GM19023 (cell line): ENCODE data around the gene NIPBL.
"Not testable (repeated sequence)": the region's sequence is repeated elsewhere in the genome, so short reads cannot be mapped to it uniquely, and the experiment has no call there.

Experiments used
- ATAC-seq: cut with Tn5 transposase; IDR thresholded peaks from one replicate; pipeline ENCODE4 v1.9.1; 2021; ENCODE audit warnings: mild to moderate bottlenecking, moderate library complexity; ENCODE audit not compliant: unreplicated experiment

Gene NIPBL

DNA sequence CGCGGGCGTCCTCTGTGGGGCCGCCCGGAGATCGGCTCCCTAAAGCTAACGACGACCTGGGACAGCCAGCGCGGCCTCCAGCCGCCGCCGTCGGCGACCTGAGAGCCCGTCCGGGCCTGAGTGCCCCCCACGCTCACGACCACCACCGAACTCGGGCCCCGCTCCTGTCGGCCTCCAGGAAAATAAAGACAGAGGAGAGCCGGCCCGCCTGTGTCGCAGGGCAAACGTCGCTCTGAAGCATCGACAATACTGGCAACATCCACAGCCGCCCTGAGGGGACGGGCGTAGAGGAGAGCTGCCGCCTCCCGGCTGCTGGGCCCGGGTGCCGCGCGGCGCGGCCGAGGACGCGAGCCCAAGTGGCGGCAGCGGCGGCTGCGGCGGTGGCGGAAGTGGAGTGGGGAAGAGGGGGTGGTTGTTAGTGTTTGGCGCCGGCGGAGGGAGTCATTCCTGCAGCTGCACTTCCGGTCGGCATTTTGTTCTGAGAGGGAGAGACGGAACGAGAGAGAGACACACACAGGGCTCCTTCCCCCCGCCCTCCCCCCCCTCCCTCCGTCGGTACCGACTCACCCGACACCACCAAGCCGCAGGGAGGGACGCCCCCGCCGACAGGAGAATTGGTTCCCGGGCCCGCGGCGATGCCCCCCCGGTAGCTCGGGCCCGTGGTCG, at the start of gene NIPBL:
Gene NIPBL, plus strand, starts transcription at position 471 of the 666 bp plus-strand sequence. CDS start 76,928 bp downstream, outside the sequence.
- peak; percentile 70 for ATAC-seq

DNA sequence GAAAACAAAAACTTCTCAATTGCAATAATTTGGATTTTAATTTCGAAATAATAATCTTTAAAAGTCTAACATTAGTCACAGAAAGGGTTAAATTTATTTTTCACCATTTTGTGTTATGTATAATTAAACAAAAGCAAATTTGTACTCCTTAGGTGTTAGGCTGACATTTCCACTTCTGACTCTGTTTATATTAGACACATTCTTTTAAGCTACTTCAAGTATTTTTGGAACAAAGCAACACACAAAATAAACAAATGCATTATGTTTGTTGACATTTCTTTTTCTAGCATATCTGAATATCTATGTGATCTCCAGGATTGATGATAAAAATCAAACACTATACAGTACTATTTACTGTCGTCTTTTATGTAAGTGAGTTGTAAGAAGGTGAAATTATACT, 44.3 kb upstream of the NIPBL start:
- ATAC-seq: no peak

DNA sequence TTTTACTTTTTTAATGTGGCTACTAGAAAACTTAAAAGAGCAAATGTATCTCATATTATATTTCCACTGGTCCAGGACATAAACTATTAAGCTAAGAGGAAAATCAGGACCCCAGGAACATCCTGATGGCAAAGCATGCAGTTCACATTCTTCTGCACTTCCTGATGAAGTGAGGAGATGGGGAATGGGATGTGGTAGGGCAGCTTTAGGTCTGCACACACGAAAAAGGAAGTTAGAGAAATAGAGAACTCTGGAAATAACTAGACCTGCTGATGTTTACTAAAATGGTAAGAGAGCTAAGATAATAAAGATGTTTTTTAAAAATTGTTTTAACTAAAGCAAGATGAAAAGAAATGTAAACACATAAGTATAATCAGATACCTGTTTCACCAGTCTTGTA, 39.7 kb upstream of the NIPBL start:
- ATAC-seq: no peak

DNA sequence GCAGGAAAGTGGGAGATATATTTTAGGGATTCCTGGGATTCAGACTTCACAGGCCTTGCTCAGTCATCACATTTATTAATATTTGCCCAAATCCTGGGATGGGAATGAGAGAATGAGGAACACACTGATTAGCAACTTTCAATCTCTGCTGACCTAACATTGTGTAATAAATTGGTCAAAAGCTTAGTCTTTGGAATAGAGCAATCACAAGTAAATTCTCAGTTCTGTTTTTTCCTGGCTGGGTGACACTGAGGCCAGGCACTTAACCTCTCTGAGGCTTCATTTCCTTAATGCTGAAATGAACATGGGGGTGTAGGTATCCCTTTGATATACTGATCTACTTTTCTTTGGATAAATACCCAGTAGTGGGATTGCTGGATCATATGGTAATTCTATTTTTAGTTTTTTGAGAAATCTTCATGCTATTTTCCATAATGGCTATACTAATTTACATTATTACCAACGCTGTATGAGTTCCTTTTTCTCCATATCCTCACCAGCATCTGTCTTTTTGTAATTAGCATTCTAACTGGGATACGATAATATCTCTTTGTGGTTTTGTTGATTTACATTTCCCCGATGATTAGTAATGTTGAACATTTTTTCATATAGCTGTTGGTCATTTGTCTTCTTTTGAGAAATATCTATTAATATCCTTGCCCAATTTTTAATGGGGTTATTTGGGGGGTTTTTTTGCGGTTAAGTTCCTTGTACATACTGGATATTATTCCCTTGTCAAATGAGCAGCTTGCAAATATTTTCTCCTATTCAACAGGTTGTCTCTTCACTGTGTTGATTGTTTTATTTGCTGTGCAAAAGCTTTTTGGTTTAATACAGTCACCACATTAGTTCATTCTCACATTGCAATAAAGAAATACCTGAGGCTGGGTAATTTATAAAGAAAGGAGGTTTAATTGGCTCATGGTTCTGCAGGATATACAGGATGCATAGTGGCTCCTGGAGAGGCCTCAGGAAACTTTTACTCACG, 36.8 kb upstream of the NIPBL start:
- ATAC-seq: no peak

DNA sequence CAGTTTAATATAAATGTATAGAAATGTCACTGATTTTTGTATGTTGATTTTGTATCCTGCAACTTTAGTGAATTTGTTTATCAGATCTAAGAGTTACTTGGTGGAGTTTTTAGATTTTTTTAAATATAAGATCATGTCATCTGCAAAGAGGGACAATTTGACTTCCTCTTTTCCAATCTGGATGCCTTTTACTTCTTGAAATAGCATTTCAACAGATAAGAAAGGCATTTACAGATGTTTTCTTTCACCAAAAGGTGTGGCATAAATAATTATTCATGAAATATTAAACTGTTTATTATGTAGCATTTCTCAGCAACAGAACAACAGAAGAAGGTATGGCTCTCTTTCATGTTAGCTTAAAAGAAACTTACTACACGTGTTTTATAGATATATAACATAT, 34.9 kb upstream of the NIPBL start:
- ATAC-seq: no peak

- ATAC-seq: no peak
These were observed 34.5 kb upstream of the NIPBL start for GRCh38 chr5:36842087-36842486.

DNA sequence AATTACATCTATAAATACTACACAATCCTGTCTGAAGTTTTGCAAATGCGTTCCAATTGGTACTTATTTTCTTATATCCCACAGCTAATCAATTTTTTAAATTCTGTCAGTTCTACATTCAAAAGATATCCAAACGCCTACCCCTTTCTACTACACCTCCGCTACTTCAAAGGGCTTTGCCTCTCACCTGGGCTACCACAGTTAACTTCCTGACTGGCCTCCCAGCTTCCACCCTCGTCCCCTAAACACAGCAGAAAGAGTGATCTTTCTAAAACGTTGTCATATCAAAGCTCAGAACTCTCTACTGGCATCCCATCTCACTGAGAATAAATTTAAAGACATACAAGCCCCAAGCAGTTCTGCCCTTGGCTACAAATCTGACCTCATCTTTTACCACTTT, 32.3 kb upstream of the NIPBL start:
- ATAC-seq: no peak

DNA sequence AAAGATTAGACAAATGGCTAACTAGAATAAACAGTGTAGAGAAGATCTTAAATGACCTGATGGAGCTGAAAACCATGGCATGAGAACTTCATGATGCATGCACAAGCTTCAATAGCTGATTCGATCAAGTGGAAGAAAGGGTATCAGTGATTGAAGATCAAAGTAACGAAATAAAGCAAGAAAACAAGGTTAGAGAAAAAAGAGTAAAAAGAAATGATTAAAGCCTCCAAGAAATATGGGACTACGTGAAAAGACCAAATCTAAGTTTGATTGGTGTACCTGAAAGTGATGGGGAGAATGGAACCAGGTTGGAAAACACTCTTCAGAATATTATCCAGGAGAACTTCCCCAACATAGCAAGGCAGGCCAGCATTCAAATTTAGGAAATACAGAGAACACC, 28.0 kb upstream of the NIPBL start:
- ATAC-seq: not testable (repeated sequence)

GRCh38 chr5:36852903-36853302, 23.7 kb upstream of the NIPBL start:
- ATAC-seq: not testable (repeated sequence)

- no peak for ATAC-seq
These were observed 22.0 kb upstream of the NIPBL start for GRCh38 chr5:36854402-36855140.

GRCh38 chr5:36855141-36855495, 21.5 kb upstream of the NIPBL start:
- ATAC-seq: no peak

GRCh38 chr5:36861871-36862270, 14.7 kb upstream of the NIPBL start:
- ATAC-seq: no peak

- peak; percentile 73 for ATAC-seq
These were observed 6.0 kb upstream of the NIPBL start for GRCh38 chr5:36870399-36871040.

- ATAC-seq: no peak
These were observed 2.1 kb upstream of the NIPBL start for GRCh38 chr5:36874465-36874864.

GRCh38 chr5:36875051-36875789, 1.3 kb upstream of the NIPBL start:
- ATAC-seq: no peak

DNA sequence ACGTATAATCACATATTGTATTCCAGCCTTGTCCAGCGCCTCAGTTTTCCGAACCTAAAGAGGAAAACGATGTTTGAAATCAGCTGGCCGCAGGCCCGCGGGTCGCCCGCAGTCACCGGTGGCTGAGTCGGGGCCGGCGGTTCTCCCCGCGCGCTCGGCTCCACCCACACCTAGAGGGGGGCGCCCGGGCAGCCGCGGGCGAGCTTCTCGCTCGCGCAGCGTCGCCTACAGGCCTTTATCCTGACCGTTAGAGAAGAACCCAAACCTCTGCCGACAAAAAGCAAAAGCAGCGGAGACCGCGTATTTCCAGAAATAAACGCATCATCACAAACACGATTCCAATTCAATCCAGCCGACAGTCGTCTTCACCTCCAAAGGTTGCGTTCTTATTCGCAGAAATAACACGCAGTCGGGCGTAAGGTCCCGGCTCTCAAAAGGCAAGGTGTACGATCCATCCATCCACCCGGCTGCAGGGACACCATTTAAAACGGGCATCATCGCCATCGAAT, 725 bp upstream of the NIPBL start:
- peak; percentile 69 for ATAC-seq

GRCh38 chr5:36876965-36877666, 547 bp downstream of the NIPBL start:
- ATAC-seq: peak; percentile 16

- ATAC-seq: no peak
These were observed 1.3 kb downstream of the NIPBL start for GRCh38 chr5:36877667-36878391.
